H1 (cell line): ENCODE measurements around the gene MOK.

ENCODE experiments used
- CEBPB ChIP-seq: IDR thresholded peaks from 2 replicates; pipeline ENCODE4 v1.6.1; 2012; ENCODE audit warnings: low read depth, low read length
- CHD1 ChIP-seq: IDR thresholded peaks from 2 replicates; pipeline ENCODE4 v1.6.1; 2012; ENCODE audit warnings: low read depth, low read length, improper control_type of control experiment
- EP300 ChIP-seq, 2 experiments: IDR thresholded peaks; 1 replicate in 1 of 2; 2 replicates in 1 of 2; pipeline ENCODE4 v1.6.1; 2011 to 2012; ENCODE audit warnings: low read depth in 2 of 2, low read length in 2 of 2, mild to moderate bottlenecking in 2 of 2, borderline replicate concordance in 1 of 2, inconsistent platforms in 1 of 2, moderate library complexity in 1 of 2
- GABPA ChIP-seq: IDR thresholded peaks from 2 replicates; pipeline ENCODE4 v1.6.1; 2011; ENCODE audit warnings: mild to moderate bottlenecking, low read length, moderate library complexity, borderline replicate concordance; ENCODE audit not compliant: insufficient read depth
- POLR2A ChIP-seq, 2 experiments: IDR thresholded peaks; 1 replicate in 1 of 2; 2 replicates in 1 of 2; pipeline ENCODE4 v1.6.1; 2011; ENCODE audit warnings: low read depth in 2 of 2, low read length in 2 of 2, mild to moderate bottlenecking in 2 of 2; ENCODE audit errors: control extremely low read depth in 1 of 2
- POLR2AphosphoS5 ChIP-seq: IDR thresholded peaks from 2 replicates; pipeline ENCODE4 v1.6.1; 2011; ENCODE audit warnings: low read depth, low read length
- SRF ChIP-seq: IDR thresholded peaks from 2 replicates; pipeline ENCODE4 v1.6.1; 2011; ENCODE audit warnings: mild to moderate bottlenecking, low read depth, low read length, moderate library complexity
- SUZ12 ChIP-seq: fragments of 200-600 bp; sonication (generic); IDR thresholded peaks from 2 replicates; pipeline ENCODE4 v1.6.1; 2012; ENCODE audit warnings: mild to moderate bottlenecking, inconsistent platforms, low read length, moderate library complexity, mixed read lengths
- TF ChIP-seq, protein P1 (sequence below), 3 experiments: IDR thresholded peaks; 1 replicate in 2 of 3; 2 replicates in 1 of 3; pipeline versions ENCODE4 v1.5.1 to v1.6.1; 2011; ENCODE audit warnings: low read length in 3 of 3, mild to moderate bottlenecking in 3 of 3, inconsistent platforms in 2 of 3, low read depth in 1 of 3, moderate library complexity in 1 of 3; ENCODE audit not compliant: insufficient read depth in 1 of 3; ENCODE audit errors: control extremely low read depth in 1 of 3
- TF ChIP-seq, protein P2 (sequence below): IDR thresholded peaks from 2 replicates; pipeline ENCODE4 v1.6.1; 2012; ENCODE audit warnings: inconsistent platforms

DNA sequence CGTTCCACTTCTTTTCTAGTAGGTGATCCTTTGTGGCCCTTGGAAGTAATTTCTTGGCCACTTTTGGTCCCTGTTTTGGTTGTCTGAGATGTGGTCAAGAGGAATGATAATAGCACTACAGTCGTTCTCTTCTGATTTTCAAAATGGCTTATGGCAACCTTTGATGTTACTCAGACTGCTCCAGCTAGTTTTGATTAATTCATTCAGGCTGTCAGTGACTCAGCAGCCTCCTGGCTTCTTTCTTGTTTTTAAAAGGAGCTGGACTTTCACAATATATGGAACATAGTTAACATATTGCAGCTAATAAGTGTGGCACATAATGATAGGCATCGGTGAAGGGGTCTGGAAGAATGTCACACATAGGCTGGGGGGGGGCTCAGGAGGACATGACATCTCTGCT lies 117.9 kb downstream of the MOK start:
- no peak for TF ChIP-seq EP300 (IDR thresholded peaks at IDR 0.05; ENCODE audit: borderline replicate concordance in 1 of 2, low read depth in 2 of 2, low read length in 2 of 2)
- TF ChIP-seq SUZ12: no peak
- TF ChIP-seq GABPA: no peak
- TF ChIP-seq, protein P1, sequence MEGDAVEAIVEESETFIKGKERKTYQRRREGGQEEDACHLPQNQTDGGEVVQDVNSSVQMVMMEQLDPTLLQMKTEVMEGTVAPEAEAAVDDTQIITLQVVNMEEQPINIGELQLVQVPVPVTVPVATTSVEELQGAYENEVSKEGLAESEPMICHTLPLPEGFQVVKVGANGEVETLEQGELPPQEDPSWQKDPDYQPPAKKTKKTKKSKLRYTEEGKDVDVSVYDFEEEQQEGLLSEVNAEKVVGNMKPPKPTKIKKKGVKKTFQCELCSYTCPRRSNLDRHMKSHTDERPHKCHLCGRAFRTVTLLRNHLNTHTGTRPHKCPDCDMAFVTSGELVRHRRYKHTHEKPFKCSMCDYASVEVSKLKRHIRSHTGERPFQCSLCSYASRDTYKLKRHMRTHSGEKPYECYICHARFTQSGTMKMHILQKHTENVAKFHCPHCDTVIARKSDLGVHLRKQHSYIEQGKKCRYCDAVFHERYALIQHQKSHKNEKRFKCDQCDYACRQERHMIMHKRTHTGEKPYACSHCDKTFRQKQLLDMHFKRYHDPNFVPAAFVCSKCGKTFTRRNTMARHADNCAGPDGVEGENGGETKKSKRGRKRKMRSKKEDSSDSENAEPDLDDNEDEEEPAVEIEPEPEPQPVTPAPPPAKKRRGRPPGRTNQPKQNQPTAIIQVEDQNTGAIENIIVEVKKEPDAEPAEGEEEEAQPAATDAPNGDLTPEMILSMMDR (IDR thresholded peaks at IDR 0.05; ENCODE audit: control extremely low read depth in 1 of 3, insufficient read depth in 1 of 3, low read depth in 1 of 3, low read length in 3 of 3): no peak
- no peak for TF ChIP-seq CHD1
- TF ChIP-seq, protein P2, sequence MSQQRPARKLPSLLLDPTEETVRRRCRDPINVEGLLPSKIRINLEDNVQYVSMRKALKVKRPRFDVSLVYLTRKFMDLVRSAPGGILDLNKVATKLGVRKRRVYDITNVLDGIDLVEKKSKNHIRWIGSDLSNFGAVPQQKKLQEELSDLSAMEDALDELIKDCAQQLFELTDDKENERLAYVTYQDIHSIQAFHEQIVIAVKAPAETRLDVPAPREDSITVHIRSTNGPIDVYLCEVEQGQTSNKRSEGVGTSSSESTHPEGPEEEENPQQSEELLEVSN: no peak
- TF ChIP-seq SRF: no peak
- TF ChIP-seq CEBPB: no peak
- no peak for TF ChIP-seq POLR2AphosphoS5
- no peak for TF ChIP-seq POLR2A (IDR thresholded peaks at IDR 0.05; ENCODE audit: control extremely low read depth in 1 of 2, low read depth in 2 of 2, low read length in 2 of 2)
